DND-41 (cell line): ENCODE measurements around the gene ZNF566.

ENCODE experiments used
- ATAC-seq: fragments of 200-7000 bp; cut with Tn5 transposase; 3 replicates; pipeline ENCODE4 v1.9.1; 2021; ENCODE audit warnings: low read depth; ENCODE audit not compliant: insufficient read depth
- DNase-seq: peaks from one replicate; pipeline ENCODE4 v3.0.0-alpha.2; 2020
- H2AFZ ChIP-seq: 2 replicates; pipeline ENCODE4 v1.6.0; 2012; ENCODE audit warnings: low read depth, low read length
- H3K27ac ChIP-seq: 2 replicates; pipeline ENCODE4 v1.5.1; 2012; ENCODE audit warnings: low read length, inconsistent platforms
- H3K27me3 ChIP-seq: fragments of 200-600 bp; sonication (generic); 2 replicates; pipeline ENCODE4 v1.6.0; 2012; ENCODE audit warnings: low read length, mild to moderate bottlenecking, inconsistent platforms; ENCODE audit not compliant: insufficient read depth, poor library complexity
- H3K36me3 ChIP-seq: 2 replicates; pipeline ENCODE4 v1.5.1; 2012; ENCODE audit warnings: low read length, inconsistent platforms; ENCODE audit not compliant: insufficient read depth
- H3K4me1 ChIP-seq: 2 replicates; pipeline ENCODE4 v1.5.1; 2012; ENCODE audit warnings: mild to moderate bottlenecking, low read length; ENCODE audit not compliant: insufficient read depth
- H3K4me2 ChIP-seq: 2 replicates; pipeline ENCODE4 v1.6.0; 2012; ENCODE audit warnings: mild to moderate bottlenecking, moderate library complexity, low read length, inconsistent platforms; ENCODE audit not compliant: insufficient read depth
- H3K4me3 ChIP-seq, 2 experiments: fragments of 200-600 bp in 1 of 2; shearing (Covaris generic) in 1 of 2; 2 replicates each; pipeline ENCODE4 v1.5.1; 2012 to 2016; ENCODE audit warnings: inconsistent platforms in 2 of 2, low read length in 2 of 2, mild to moderate bottlenecking in 2 of 2, low read depth in 1 of 2, moderate library complexity in 1 of 2
- H3K79me2 ChIP-seq: 2 replicates; pipeline ENCODE4 v1.6.0; 2012; ENCODE audit warnings: low read length, inconsistent platforms; ENCODE audit not compliant: insufficient read depth
- H3K9ac ChIP-seq: 2 replicates; pipeline ENCODE4 v1.6.0; 2012; ENCODE audit warnings: low read depth, mild to moderate bottlenecking, inconsistent platforms, low read length, moderate library complexity
- H3K9me3 ChIP-seq: 2 replicates; pipeline ENCODE4 v1.5.1; 2012; ENCODE audit warnings: low read length, moderate library complexity, mild to moderate bottlenecking, inconsistent platforms; ENCODE audit not compliant: insufficient read depth, severe bottlenecking
- H4K20me1 ChIP-seq: 2 replicates; pipeline ENCODE4 v1.6.0; 2012; ENCODE audit warnings: low read length; ENCODE audit not compliant: insufficient read depth
- EZH2 ChIP-seq: IDR thresholded peaks from 3 replicates; pipeline ENCODE4 v1.6.1; 2012; ENCODE audit warnings: borderline replicate concordance, low read depth, mild to moderate bottlenecking, moderate library complexity, low read length, inconsistent platforms; ENCODE audit not compliant: severe bottlenecking
- TF ChIP-seq, protein P1 (sequence below): IDR thresholded peaks from 2 replicates; pipeline ENCODE4 v1.5.1; 2012; ENCODE audit warnings: borderline replicate concordance, low read length, moderate library complexity, mild to moderate bottlenecking; ENCODE audit not compliant: poor library complexity, severe bottlenecking; ENCODE audit errors: extremely low read depth

ZNF566 gene

GRCh38 chr19:36514012-36514612 is 24.8 kb upstream of the ZNF566 start:
- DNase-seq (no peak), ATAC-seq (no peak)
- Histone ChIP-seq H3K36me3 (peaks cover 65% of the 10 kb centered on the region), H3K9ac (no peak overlapping the region), H3K4me2 (no peak overlapping the region), H3K79me2 (peaks cover 29% of the 10 kb centered on the region), H3K4me3 (no peak overlapping the region), H3K27me3 (no peaks in the 10 kb centered on the region), H2AFZ (no peak overlapping the region), H4K20me1 (no peaks in the 10 kb centered on the region), H3K27ac (no peak overlapping the region), H3K4me1 (no peaks in the 10 kb centered on the region), H3K9me3 (peaks cover 80% of the 10 kb centered on the region)
- TF ChIP-seq, protein P1, sequence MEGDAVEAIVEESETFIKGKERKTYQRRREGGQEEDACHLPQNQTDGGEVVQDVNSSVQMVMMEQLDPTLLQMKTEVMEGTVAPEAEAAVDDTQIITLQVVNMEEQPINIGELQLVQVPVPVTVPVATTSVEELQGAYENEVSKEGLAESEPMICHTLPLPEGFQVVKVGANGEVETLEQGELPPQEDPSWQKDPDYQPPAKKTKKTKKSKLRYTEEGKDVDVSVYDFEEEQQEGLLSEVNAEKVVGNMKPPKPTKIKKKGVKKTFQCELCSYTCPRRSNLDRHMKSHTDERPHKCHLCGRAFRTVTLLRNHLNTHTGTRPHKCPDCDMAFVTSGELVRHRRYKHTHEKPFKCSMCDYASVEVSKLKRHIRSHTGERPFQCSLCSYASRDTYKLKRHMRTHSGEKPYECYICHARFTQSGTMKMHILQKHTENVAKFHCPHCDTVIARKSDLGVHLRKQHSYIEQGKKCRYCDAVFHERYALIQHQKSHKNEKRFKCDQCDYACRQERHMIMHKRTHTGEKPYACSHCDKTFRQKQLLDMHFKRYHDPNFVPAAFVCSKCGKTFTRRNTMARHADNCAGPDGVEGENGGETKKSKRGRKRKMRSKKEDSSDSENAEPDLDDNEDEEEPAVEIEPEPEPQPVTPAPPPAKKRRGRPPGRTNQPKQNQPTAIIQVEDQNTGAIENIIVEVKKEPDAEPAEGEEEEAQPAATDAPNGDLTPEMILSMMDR, result no peak
- no peak for TF ChIP-seq EZH2

- peaks cover 34% of the 10 kb centered on the region for H3K9me3 ChIP-seq
- H2AFZ ChIP-seq, result no peak overlapping the region
- no peak overlapping the region for H3K4me2 ChIP-seq
- H3K27ac ChIP-seq, result no peak overlapping the region
- H3K36me3 ChIP-seq, result peaks cover 7% of the 10 kb centered on the region; the same call in 1 of the 2 replicates
- no peaks in the 10 kb centered on the region for H4K20me1 ChIP-seq
- H3K27me3 ChIP-seq, result no peaks in the 10 kb centered on the region
- no peaks in the 10 kb centered on the region for H3K4me1 ChIP-seq
- H3K9ac ChIP-seq, result no peak overlapping the region
- no peaks in the 10 kb centered on the region for H3K79me2 ChIP-seq
- ATAC-seq (no peak), DNase-seq (no peak)
- no peak overlapping the region for H3K4me3 ChIP-seq
- TF ChIP-seq, protein P1, result no peak
- no peak for TF ChIP-seq EZH2
Measured at GRCh38 chr19:36508325-36508724, 19.0 kb upstream of the ZNF566 start.

DNA sequence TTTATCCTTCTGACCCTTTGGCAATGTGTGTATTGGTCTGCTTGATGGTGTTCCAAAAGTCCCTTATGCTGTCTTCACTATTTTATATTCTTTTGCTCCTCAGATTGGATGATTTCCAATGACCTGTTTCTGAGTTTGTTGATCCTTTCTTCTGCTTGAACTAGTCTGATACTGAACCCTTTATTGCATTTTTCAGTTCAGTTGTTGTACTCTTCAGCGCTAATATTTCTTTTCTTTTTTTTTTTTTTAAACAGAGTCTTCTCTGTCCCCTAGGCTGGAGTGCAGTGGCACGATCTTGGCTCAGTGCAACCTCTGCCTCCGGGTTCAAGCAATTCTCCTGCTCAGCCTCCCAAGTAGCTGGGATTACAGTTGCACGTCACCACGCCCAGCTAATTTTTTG is 12.6 kb upstream of the ZNF566 start:
- H3K9ac ChIP-seq, result no peak overlapping the region
- no peaks in the 10 kb centered on the region for H3K4me1 ChIP-seq
- H2AFZ ChIP-seq, result no peak overlapping the region
- H3K27ac ChIP-seq, result no peak overlapping the region
- ATAC-seq (no peak), DNase-seq (no peak)
- no peak overlapping the region for H3K4me2 ChIP-seq
- TF ChIP-seq, protein P1, result no peak
- TF ChIP-seq EZH2, result no peak
- no peaks in the 10 kb centered on the region for H3K36me3 ChIP-seq
- no peaks in the 10 kb centered on the region for H3K27me3 ChIP-seq
- no peaks in the 10 kb centered on the region for H3K79me2 ChIP-seq
- H3K4me3 ChIP-seq, result no peak overlapping the region
- H4K20me1 ChIP-seq, result no peaks in the 10 kb centered on the region
- H3K9me3 ChIP-seq, result peaks cover 7% of the 10 kb centered on the region

DNA sequence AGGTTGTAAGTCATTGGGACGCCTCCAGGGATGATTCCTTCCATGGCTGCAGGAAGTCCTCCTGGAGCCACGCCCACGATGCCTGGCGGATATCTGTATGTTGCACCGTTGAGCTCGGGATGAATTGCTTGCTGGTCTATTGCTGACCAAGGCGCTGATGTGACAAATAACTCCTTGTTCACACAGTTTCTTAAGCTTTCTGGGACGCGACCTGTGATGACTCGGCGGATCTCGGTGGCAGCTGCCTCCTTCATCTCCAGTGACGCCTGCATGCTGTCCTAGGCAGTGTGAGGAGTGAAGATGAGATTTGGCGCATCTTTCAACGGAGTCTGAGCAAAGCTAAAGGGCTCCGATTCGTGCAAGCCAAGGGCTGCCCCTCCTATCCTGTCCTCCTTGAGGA is 7.6 kb upstream of the ZNF566 start:
- ATAC-seq (no peak), DNase-seq (no peak)
- no peak overlapping the region for H3K27ac ChIP-seq
- H3K4me1 ChIP-seq, result no peaks in the 10 kb centered on the region
- no peak overlapping the region for H3K4me2 ChIP-seq
- no peak overlapping the region for H3K9ac ChIP-seq
- no peak overlapping the region for H2AFZ ChIP-seq
- no peaks in the 10 kb centered on the region for H3K79me2 ChIP-seq
- no peak for TF ChIP-seq EZH2
- TF ChIP-seq, protein P1, result no peak
- no peak overlapping the region for H3K4me3 ChIP-seq
- no peaks in the 10 kb centered on the region for H3K36me3 ChIP-seq
- no peaks in the 10 kb centered on the region for H3K9me3 ChIP-seq
- H4K20me1 ChIP-seq, result no peaks in the 10 kb centered on the region
- no peaks in the 10 kb centered on the region for H3K27me3 ChIP-seq
